Naive B cell (primary cell): ENCODE data around the gene THAP8. TPM values are rescaled to one million over a fixed set of nuclear protein-coding genes. Genes with fewer than 3 reads are reported as not detected.

Experiments
- ATAC-seq, 2 donors: fragments of 150-1000 bp; cut with Tn5 transposase; 2 replicates each; pipeline ENCODE4 v1.10.0; 2021; ENCODE audit warnings: low read depth in 2 of 2, mild to moderate bottlenecking in 2 of 2, moderate library complexity in 2 of 2
- DNase-seq: peaks from one replicate; pipeline ENCODE4 v3.0.0; 2022
- H3K27ac Mint-ChIP-seq, 6 donors: one replicate each; pipeline ENCODE4 v1.8.0; 2020 to 2022; ENCODE audit warnings: mild to moderate bottlenecking in 6 of 6, mixed read lengths in 6 of 6, moderate library complexity in 5 of 6, inconsistent platforms in 2 of 6
- H3K27me3 Mint-ChIP-seq, 3 donors: one replicate each; pipeline ENCODE4 v1.8.0; 2021 to 2022; ENCODE audit warnings: mixed read lengths in 3 of 3, mild to moderate bottlenecking in 1 of 3
- H3K36me3 Mint-ChIP-seq, 2 donors: one replicate each; pipeline ENCODE4 v1.8.0; 2020 to 2022; ENCODE audit warnings: mixed read lengths in 2 of 2, inconsistent platforms in 1 of 2, mild to moderate bottlenecking in 1 of 2
- H3K4me1 Mint-ChIP-seq, 3 donors: one replicate each; pipeline ENCODE4 v1.8.0; 2020 to 2022; ENCODE audit warnings: mixed read lengths in 3 of 3, inconsistent platforms in 1 of 3, mild to moderate bottlenecking in 1 of 3, moderate library complexity in 1 of 3
- H3K4me3 Mint-ChIP-seq, 8 donors: one replicate each; pipeline ENCODE4 v1.8.0; 2020 to 2022; ENCODE audit warnings: mild to moderate bottlenecking in 8 of 8, mixed read lengths in 8 of 8, moderate library complexity in 8 of 8, inconsistent platforms in 2 of 8
- H3K9me3 Mint-ChIP-seq, 7 donors: one replicate each; pipeline ENCODE4 v1.8.0; 2020 to 2022; ENCODE audit warnings: mixed read lengths in 7 of 7, mild to moderate bottlenecking in 5 of 7, inconsistent platforms in 2 of 7, moderate library complexity in 1 of 7
- polyA plus RNA-seq, 6 donors: library from polyadenylated mRNA; unstranded; fragments of 300-500 nt; fragmentation: Illumina TruSeq; gene quantifications; one replicate each; pipeline ENCODE4 v1.2.3, GENCODE V29; 2021; ENCODE audit warnings: low read depth in 6 of 6

The THAP8 gene
- polyA plus RNA-seq, 6 donors from 2014 or later = 1.4 to 7.3 (median 3.6) TPM

DNA sequence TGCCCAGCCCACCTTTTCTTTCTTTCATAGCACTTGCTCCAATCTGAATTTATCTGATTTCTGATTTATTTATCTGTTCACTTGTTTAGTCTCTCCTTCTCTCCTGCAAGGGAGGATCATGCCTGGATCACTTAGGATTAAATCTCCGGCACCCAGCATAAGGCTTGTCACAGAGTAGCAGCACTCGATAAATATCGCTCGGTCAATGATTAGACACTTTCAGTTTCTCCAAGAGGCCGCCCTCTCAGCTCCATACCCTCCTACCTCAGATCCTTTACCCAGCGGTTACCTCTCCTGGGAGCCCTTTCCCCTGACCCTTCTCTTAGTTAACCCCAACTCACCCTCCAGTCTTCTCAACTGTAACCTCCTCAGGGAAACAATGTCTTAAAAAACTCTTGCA lies 22.8 kb downstream of the THAP8 start:
- peak overlapping the region in 1 of 6 donors; percentile 38 for H3K27ac Mint-ChIP-seq
- peaks cover 5 to 25% (median 18%) of the 10 kb centered on the region in 3 donors for H3K4me1 Mint-ChIP-seq
- no peak overlapping the region for H3K4me3 Mint-ChIP-seq
- H3K9me3 Mint-ChIP-seq = peaks cover 0 to 3% (median 0%) of the 10 kb centered on the region in 7 donors
- peaks cover 0 to 17% (median 15%) of the 10 kb centered on the region in 3 donors for H3K27me3 Mint-ChIP-seq
- ATAC-seq = no peak
- peaks cover 0 to 30% of the 10 kb centered on the region in 2 donors for H3K36me3 Mint-ChIP-seq
- DNase-seq = no peak

DNA sequence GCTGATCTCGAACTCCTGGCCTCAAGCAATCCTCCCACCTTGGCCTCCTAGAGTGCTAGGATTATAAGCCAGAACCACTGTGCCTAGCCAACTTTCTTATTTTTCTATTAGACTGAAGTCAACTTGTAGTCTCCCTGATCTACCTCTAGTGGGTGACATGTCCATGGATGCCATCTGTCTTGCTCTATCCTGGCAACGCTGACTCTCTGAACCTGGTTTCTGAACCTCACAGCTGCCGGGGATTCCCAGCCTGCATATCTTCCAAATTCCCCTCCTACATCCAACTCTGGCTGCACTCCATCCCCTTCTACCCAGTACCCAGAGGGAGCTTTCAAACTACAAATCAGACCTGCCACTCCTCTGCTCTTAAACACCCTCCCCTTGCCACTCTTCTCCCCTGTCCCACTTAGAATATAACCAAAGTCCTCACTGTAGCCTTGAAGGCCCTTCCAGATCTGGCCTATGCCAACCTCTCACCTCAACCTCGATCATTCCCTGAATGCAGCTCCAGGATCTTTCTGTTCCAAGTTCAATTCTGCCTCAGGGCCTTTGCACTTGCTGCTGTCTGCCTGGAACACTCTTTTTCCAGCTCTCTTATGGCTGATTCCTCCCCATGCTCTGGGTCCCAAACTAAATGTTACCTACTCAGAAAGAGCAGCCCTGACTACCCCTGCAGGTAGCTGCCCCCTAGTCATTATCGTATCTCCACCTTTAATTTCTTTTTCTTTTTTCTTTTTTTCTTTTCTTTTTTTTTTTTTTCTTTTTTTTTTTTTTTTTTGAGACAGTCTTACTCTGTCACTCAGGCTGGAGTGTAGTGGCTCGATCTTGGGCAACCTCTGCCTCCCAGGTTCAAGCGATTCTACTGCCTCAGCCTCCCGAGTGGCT lies 23.6 kb downstream of the THAP8 start:
- Mint-ChIP-seq H3K36me3 (peaks cover 0 to 30% of the 10 kb centered on the region in 2 donors), H3K9me3 (peaks cover 0 to 3% (median 0%) of the 10 kb centered on the region in 7 donors), H3K4me3 (peak overlapping the region in 1 of 8 donors; percentile 13), H3K4me1 (peaks cover 5 to 20% (median 14%) of the 10 kb centered on the region in 3 donors), H3K27ac (peak overlapping the region in 2 of 6 donors; percentile 16 to 79), H3K27me3 (peaks cover 0 to 17% (median 15%) of the 10 kb centered on the region in 3 donors)
- ATAC-seq (no peak), DNase-seq (no peak)

GRCh38 chr19:36028313-36029041 lies 25.6 kb downstream of the THAP8 start:
- H3K27ac Mint-ChIP-seq = peak overlapping the region in 1 of 6 donors; percentile 76
- peaks cover 0 to 9% (median 8%) of the 10 kb centered on the region in 3 donors for H3K27me3 Mint-ChIP-seq
- peaks cover under 1 to 19% of the 10 kb centered on the region in 2 donors for H3K36me3 Mint-ChIP-seq
- no peak overlapping the region for H3K4me3 Mint-ChIP-seq
- ATAC-seq (no peak), DNase-seq (no peak)
- peaks cover under 1 to 15% (median 6%) of the 10 kb centered on the region in 3 donors for H3K4me1 Mint-ChIP-seq
- no peaks in the 10 kb centered on the region for H3K9me3 Mint-ChIP-seq

- Mint-ChIP-seq H3K36me3 (peaks cover 5 to 26% of the 10 kb centered on the region in 2 donors), H3K4me3 (no peak overlapping the region), H3K27ac (no peak overlapping the region), H3K9me3 (no peaks in the 10 kb centered on the region), H3K4me1 (peaks cover 0 to 7% (median 3%) of the 10 kb centered on the region in 3 donors), H3K27me3 (peaks cover 0 to 6% (median 5%) of the 10 kb centered on the region in 3 donors)
- DNase-seq (no peak), ATAC-seq (no peak)
Measured at GRCh38 chr19:36027696-36028095, 26.4 kb downstream of the THAP8 start.

DNA sequence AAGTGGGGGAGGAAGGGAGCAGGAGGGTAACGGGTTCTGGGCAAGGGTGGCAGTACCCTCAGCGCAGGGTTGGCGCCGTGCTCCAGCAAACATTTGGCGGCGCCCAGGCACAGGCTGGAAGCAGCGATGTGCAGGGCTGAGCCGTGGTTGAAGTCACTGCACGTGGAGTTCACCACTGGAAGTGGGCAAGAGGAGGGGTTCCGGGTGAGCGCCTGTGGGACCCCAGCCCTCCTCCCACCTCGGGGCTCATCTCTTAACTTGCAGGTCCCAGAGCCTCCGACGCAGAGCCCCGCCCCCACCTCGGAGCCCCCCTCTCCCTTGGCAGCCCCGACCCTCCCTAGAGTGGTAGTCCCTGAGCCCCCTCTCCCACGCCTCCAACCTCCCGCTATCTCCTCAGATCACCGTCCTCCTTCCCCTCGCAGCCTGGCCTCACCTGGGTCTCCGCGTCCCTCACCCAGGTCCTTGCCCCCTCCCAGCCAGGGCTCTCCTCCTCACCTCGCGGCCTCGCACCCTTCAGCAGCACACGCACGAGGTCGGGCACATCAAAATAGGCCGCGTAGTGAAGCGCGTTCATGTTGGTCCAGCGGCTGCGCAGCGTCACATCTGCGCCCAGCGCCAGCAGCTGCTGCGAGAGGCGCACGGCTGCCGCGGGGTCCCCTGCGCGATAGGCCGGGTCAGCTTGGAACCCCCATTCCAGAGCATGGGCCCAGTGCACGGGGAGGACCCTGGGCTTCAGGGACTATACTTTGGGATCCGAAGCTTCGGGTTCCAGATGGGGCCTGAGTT lies 27.8 kb downstream of the THAP8 start:
- peaks cover 0 to under 1% (median 0%) of the 10 kb centered on the region in 3 donors for H3K4me1 Mint-ChIP-seq
- no peak for DNase-seq
- H3K36me3 Mint-ChIP-seq = peaks cover 5 to 24% of the 10 kb centered on the region in 2 donors
- no peaks in the 10 kb centered on the region for H3K9me3 Mint-ChIP-seq
- H3K27me3 Mint-ChIP-seq = no peaks in the 10 kb centered on the region
- peak overlapping the region in 1 of 6 donors; percentile 60 for H3K27ac Mint-ChIP-seq
- no peak for ATAC-seq
- no peak overlapping the region for H3K4me3 Mint-ChIP-seq

DNA sequence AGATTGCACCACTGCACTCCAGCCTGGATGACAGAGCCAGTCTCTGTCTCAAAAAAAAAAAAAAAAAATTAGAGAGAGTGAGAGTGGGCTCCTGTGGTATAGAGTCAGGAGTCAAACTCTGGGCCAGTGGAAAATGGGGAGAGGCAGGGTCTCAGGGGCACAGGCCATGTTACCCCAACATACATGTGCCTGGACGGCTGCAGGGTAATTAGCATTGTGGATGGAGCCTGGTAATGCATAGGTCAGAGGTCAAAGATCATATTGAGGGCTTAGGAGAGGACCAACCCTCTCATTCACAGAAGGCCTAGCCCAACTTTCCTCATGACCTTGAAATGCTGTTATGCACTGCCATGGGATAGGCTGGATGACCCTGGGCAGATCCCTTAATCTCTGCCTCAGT lies 28.5 kb downstream of the THAP8 start:
- peaks cover 5 to 16% of the 10 kb centered on the region in 2 donors for H3K36me3 Mint-ChIP-seq
- no peak for ATAC-seq
- no peak for DNase-seq
- peak overlapping the region in 1 of 6 donors; percentile 60 for H3K27ac Mint-ChIP-seq
- no peak overlapping the region for H3K4me3 Mint-ChIP-seq
- no peaks in the 10 kb centered on the region for H3K4me1 Mint-ChIP-seq
- H3K27me3 Mint-ChIP-seq = no peaks in the 10 kb centered on the region
- no peaks in the 10 kb centered on the region for H3K9me3 Mint-ChIP-seq

- H3K36me3 Mint-ChIP-seq = peaks cover 5 to 11% of the 10 kb centered on the region in 2 donors
- H3K27ac Mint-ChIP-seq = no peak overlapping the region
- ATAC-seq (no peak), DNase-seq (no peak)
- H3K4me1 Mint-ChIP-seq = no peaks in the 10 kb centered on the region
- H3K9me3 Mint-ChIP-seq = no peaks in the 10 kb centered on the region
- no peaks in the 10 kb centered on the region for H3K27me3 Mint-ChIP-seq
- peak overlapping the region in 1 of 8 donors; percentile 22 for H3K4me3 Mint-ChIP-seq
Measured at GRCh38 chr19:36023432-36023831, 30.7 kb downstream of the THAP8 start.

DNA sequence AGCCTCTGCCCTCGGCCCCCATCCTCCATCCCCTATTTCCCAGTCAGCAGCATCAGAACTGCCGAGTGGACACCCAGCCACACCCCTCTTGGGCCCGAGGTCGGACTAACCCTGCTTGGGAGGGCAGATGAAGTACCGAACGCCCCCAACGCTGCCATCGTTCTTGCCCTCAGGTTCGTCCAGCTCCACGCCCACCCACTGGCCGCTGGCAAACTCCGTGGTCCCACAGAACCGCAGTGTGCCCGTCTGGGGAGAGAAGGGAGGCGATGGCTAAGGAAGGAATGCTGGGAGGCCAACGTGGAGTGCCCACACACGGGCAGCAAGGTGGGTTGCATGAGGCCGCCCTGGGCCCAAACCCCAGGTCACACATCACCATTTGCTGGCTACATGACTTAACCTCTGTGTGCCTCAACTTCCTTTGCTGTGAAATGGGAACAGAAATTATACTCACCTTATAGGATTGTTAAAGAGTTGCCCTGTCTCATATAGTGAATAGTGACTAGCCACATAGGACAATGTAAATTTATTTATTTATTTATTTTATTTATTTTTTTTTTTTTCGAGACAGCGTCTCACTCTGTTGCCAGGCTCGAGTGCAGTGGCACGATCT lies 34.9 kb downstream of the THAP8 start:
- DNase-seq (no peak), ATAC-seq (no peak)
- H3K4me1 Mint-ChIP-seq = peaks cover 5 to 17% (median 16%) of the 10 kb centered on the region in 3 donors
- no peak overlapping the region for H3K27ac Mint-ChIP-seq
- no peak overlapping the region for H3K4me3 Mint-ChIP-seq
- no peaks in the 10 kb centered on the region for H3K9me3 Mint-ChIP-seq
- H3K36me3 Mint-ChIP-seq = peaks cover 5 to 11% of the 10 kb centered on the region in 2 donors
- H3K27me3 Mint-ChIP-seq = no peaks in the 10 kb centered on the region

GRCh38 chr19:36014012-36014924 lies 39.8 kb downstream of the THAP8 start, which contains the start of gene ALKBH6:
Gene ALKBH6 (minus strand): TSS chr19:36014213. CDS start chr19:36013397, 816 bp downstream.
- Mint-ChIP-seq H3K4me3 (peak within 1 kb of the TSS; percentile 88 to 99 (median 97)), H3K9me3 (no peaks in the 10 kb centered on the region), H3K4me1 (peaks cover 28 to 43% (median 35%) of the 10 kb centered on the region in 3 donors), H3K27me3 (peaks cover 0 to 10% (median 6%) of the 10 kb centered on the region in 3 donors), H3K27ac (peak within 1 kb of the TSS; percentile 95 to 99 (median 97)), H3K36me3 (no peaks in the 10 kb centered on the region)
- ATAC-seq (peak; percentile 97 to 98), DNase-seq (peak; percentile 98)

GRCh38 chr19:36013280-36014011 lies 40.6 kb downstream of the THAP8 start:
- H3K36me3 Mint-ChIP-seq = no peaks in the 10 kb centered on the region

GRCh38 chr19:36010402-36010801 lies 43.7 kb downstream of the THAP8 start:
- peak overlapping the region in 4 of 8 donors; percentile 39 to 65 (median 57) for H3K4me3 Mint-ChIP-seq
- H3K27me3 Mint-ChIP-seq = peaks cover 0 to 17% (median 10%) of the 10 kb centered on the region in 3 donors
- ATAC-seq (no peak), DNase-seq (no peak)
- no peaks in the 10 kb centered on the region for H3K9me3 Mint-ChIP-seq
- no peak overlapping the region for H3K27ac Mint-ChIP-seq
- H3K36me3 Mint-ChIP-seq = no peaks in the 10 kb centered on the region
- peaks cover 33 to 47% (median 38%) of the 10 kb centered on the region in 3 donors for H3K4me1 Mint-ChIP-seq

More at GRCh38 chr19:36013280-36014011, 40.6 kb downstream of the THAP8 start:
- peak overlapping the region; percentile 95 to 99 (median 97) for H3K27ac Mint-ChIP-seq
- H3K4me3 Mint-ChIP-seq = peak overlapping the region; percentile 88 to 99 (median 97)
- peaks cover 32 to 48% (median 42%) of the 10 kb centered on the region in 3 donors for H3K4me1 Mint-ChIP-seq
- H3K9me3 Mint-ChIP-seq = no peaks in the 10 kb centered on the region
- no peak for DNase-seq
- ATAC-seq = no peak
- H3K27me3 Mint-ChIP-seq = peaks cover 0 to 13% (median 10%) of the 10 kb centered on the region in 3 donors
